ENCODE results near the gene KIDINS220. TPM values are rescaled to one million over a fixed set of nuclear protein-coding genes. Genes with fewer than 3 reads are reported as not detected.
"Not testable (repeated sequence)": the region's sequence is repeated elsewhere in the genome, so short reads cannot be mapped to it uniquely, and the experiment has no call there.

Gene KIDINS220
- total RNA-seq, 1 experiment from 2014 or later, result 19.6 TPM

GRCh38 chr2:8754106-8754776 lies 83.2 kb downstream of the KIDINS220 start:
- DNase-seq (ENCODE audit: low read depth), result no peak

GRCh38 chr2:8753609-8754008 lies 83.8 kb downstream of the KIDINS220 start:
- no peak for DNase-seq (ENCODE audit: low read depth)

- DNase-seq (ENCODE audit: low read depth), result no peak
These were observed 85.0 kb downstream of the KIDINS220 start for GRCh38 chr2:8752385-8752784.

GRCh38 chr2:8750221-8750620 lies 87.2 kb downstream of the KIDINS220 start:
- DNase-seq (ENCODE audit: low read depth), result no peak

GRCh38 chr2:8743261-8743660 lies 94.2 kb downstream of the KIDINS220 start:
- DNase-seq (ENCODE audit: low read depth), result no peak

GRCh38 chr2:8740136-8740535 lies 97.3 kb downstream of the KIDINS220 start:
- DNase-seq (ENCODE audit: low read depth), result no peak

GRCh38 chr2:8737571-8738175 lies 99.7 kb downstream of the KIDINS220 start:
- DNase-seq (ENCODE audit: low read depth), result no peak

- DNase-seq (ENCODE audit: low read depth), result no peak
These were observed 104.8 kb downstream of the KIDINS220 start for GRCh38 chr2:8732601-8733000.

GRCh38 chr2:8729939-8730338 lies 107.5 kb downstream of the KIDINS220 start:
- DNase-seq (ENCODE audit: low read depth), result no peak

GRCh38 chr2:8729101-8729500 lies 108.3 kb downstream of the KIDINS220 start:
- DNase-seq (ENCODE audit: low read depth), result not testable (repeated sequence)

GRCh38 chr2:8728305-8729015 lies 109.0 kb downstream of the KIDINS220 start:
- DNase-seq (ENCODE audit: low read depth), result no peak

GRCh38 chr2:8725838-8726237 lies 111.6 kb downstream of the KIDINS220 start:
- DNase-seq (ENCODE audit: low read depth), result no peak

- no peak for DNase-seq (ENCODE audit: low read depth)
These were observed 114.4 kb downstream of the KIDINS220 start for GRCh38 chr2:8722986-8723385.

GRCh38 chr2:8721410-8721809 lies 116.0 kb downstream of the KIDINS220 start:
- no peak for DNase-seq (ENCODE audit: low read depth)

- no peak for DNase-seq (ENCODE audit: low read depth)
These were observed 116.7 kb downstream of the KIDINS220 start for GRCh38 chr2:8720741-8721140.

- no peak for DNase-seq (ENCODE audit: low read depth)
These were observed 117.9 kb downstream of the KIDINS220 start for GRCh38 chr2:8719528-8719927.

- DNase-seq (ENCODE audit: low read depth), result no peak
These were observed 122.4 kb downstream of the KIDINS220 start for GRCh38 chr2:8714971-8715370.

GRCh38 chr2:8714283-8714682 lies 123.1 kb downstream of the KIDINS220 start:
- no peak for DNase-seq (ENCODE audit: low read depth)

GRCh38 chr2:8710951-8711350 lies 126.5 kb downstream of the KIDINS220 start:
- DNase-seq (ENCODE audit: low read depth), result no peak

- DNase-seq (ENCODE audit: low read depth), result no peak
These were observed 127.8 kb downstream of the KIDINS220 start for GRCh38 chr2:8709611-8710010.

- DNase-seq (ENCODE audit: low read depth), result no peak
These were observed 132.5 kb downstream of the KIDINS220 start for GRCh38 chr2:8704906-8705305.

GRCh38 chr2:8701681-8702379 lies 135.6 kb downstream of the KIDINS220 start:
- no peak for DNase-seq (ENCODE audit: low read depth)
